Measurements from ENCODE around the gene RTN4RL1.

The RTN4RL1 gene

DNA sequence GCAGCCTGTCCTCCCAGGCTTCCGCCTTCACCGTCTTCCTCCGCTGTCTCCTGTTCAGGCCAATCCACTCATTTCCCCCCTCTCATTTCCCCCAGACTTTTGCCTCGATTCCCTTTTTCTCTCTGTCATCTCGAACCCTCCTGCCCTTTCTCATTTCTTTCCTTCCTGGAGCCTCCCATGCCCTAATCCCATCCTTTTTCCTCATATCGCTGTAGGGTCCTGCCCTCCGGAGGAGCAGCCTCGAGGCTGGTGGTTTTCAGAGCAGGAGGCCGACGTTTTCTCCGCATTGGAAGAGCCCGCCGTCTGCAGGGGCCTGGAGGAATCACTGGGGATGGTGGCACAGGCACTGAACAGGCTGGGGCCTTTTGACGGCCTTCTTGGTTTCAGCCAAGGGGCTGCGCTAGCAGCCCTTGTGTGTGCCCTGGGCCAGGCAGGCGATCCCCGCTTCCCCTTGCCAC is 17.3 kb upstream of the RTN4RL1 start:
- peak overlapping the region; percentile 88 for H3K9ac ChIP-seq (ENCODE audit: low read length)
- H3K9me3 ChIP-seq (ENCODE audit: control insufficient read depth, insufficient read depth, low read depth, low read length) = no peaks in the 10 kb centered on the region
- H3K4me1 ChIP-seq (ENCODE audit: control insufficient read depth, insufficient read depth, low read length) = peaks cover 12% of the 10 kb centered on the region
- peak overlapping the region; percentile 76 for H3K27ac ChIP-seq (ENCODE audit: low read depth, low read length)
- peaks cover 12% of the 10 kb centered on the region for H3K27me3 ChIP-seq (ENCODE audit: control insufficient read depth, insufficient read depth, low read length)
- peak overlapping the region; percentile 82 for H3K4me3 ChIP-seq (ENCODE audit: low read depth, low read length)
- peaks cover 20% of the 10 kb centered on the region for H3K36me3 ChIP-seq (ENCODE audit: control insufficient read depth, insufficient read depth, low read length)

DNA sequence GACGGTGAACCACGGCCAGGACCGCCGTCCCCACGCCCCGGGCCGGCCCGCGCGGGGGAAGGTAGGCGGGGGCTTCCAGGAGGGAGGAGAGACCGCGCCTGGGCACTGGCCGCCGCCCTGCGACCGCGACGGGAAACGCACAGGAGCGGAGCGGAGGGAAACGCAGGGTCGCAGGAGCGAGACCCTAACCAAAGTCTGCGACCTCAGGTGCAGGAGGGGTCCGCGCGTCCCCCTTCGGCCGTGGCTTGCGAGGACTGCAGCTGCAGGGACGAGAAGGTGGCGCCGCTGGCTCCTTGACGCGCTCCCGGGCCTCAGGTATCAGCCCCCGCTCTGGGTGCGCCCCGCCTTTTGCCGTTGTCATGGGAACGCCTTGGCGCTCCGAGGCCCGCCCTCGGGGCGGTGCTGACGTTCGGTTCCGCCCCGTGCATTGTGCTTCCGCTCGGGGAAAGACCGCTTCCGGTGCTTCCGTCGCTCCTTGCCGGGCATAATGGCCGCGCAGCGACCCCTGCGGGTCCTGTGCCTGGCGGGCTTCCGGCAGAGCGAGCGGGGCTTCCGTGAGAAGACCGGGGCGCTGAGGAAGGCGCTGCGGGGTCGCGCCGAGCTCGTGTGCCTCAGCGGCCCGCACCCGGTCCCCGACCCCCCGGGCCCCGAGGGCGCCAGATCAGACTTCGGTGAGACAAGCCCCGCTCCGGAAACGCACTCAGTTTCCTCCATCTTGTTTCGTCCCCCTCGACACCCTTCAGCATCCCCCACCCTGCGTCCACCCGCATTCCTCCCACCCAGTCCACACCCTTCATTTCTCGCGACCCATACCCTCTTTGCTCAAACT is 16.6 kb upstream of the RTN4RL1 start, which contains the start of gene OVCA2:
TSS of gene OVCA2 (plus strand) at position 462 of the 829 bp plus-strand sequence. CDS start at position 488, 26 bp downstream.
- Histone ChIP-seq H3K36me3 (ENCODE audit: control insufficient read depth, insufficient read depth, low read length) (peaks cover 27% of the 10 kb centered on the region), H3K27ac (ENCODE audit: low read depth, low read length) (peak within 1 kb of the TSS; percentile 76), H3K27me3 (ENCODE audit: control insufficient read depth, insufficient read depth, low read length) (peaks cover 8% of the 10 kb centered on the region), H3K4me3 (ENCODE audit: low read depth, low read length) (peak within 1 kb of the TSS; percentile 82), H3K9me3 (ENCODE audit: control insufficient read depth, insufficient read depth, low read depth, low read length) (no peaks in the 10 kb centered on the region), H3K9ac (ENCODE audit: low read length) (peak within 1 kb of the TSS; percentile 88), H3K4me1 (ENCODE audit: control insufficient read depth, insufficient read depth, low read length) (peaks cover 12% of the 10 kb centered on the region)

DNA sequence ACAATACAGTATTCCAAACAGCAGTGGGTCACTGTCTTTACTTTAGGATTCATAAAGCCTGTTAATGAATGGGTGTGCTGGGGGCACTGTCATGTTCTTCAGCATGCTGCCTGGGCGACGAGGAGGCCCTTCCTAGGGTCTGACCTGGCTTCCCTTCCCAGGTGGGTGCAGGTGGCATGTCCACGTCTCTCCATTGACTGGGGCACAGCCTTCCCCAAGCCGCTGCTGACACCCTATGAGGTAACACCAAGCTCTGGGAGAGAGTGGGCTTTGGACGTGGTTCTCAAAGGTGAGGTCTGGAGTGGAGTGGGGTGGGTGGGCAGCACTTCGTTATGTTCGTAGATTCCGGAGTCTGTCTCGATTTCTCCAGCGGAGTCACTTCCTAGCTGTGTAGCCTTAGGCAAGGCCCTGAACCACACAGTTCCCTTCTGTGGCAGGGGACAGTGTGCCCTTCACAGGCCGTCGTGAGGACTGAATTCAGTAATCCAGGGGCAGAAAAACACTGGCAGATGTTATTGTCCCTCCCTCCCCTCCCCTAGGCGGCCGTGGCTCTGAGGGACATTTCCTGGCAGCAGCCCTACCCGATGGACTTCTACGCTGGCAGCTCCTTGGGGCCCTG is 15.9 kb upstream of the RTN4RL1 start:
- H3K9ac ChIP-seq (ENCODE audit: low read length) = peak overlapping the region; percentile 58

DNA sequence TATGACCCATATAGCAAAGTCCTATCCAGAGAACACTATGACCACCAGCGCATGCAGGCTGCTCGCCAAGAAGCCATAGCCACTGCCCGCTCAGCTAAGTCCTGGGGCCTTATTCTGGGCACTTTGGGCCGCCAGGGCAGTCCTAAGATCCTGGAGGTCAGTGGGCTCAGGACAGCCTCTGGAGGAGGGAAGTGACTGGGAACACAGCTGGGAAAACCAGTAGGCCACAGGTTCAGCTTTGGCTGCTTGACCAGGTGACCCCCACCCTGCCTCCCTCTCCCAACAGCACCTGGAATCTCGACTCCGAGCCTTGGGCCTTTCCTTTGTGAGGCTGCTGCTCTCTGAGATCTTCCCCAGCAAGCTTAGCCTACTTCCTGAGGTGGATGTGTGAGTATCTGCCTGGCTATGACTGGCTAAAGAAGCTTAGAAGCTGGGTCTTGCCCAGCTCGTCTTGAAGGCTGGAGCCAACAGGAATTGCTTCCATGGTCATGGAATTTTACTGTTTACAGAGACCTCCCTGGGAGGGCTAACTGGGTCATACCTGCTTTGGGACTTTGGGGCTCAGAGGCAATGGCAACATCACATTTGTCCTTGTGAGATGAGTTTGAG is 15.2 kb upstream of the RTN4RL1 start:
- Histone ChIP-seq H3K27ac (ENCODE audit: low read depth, low read length) (no peak overlapping the region), H3K9me3 (ENCODE audit: control insufficient read depth, insufficient read depth, low read depth, low read length) (no peaks in the 10 kb centered on the region), H3K36me3 (ENCODE audit: control insufficient read depth, insufficient read depth, low read length) (peaks cover 36% of the 10 kb centered on the region), H3K9ac (ENCODE audit: low read length) (no peak overlapping the region), H3K4me1 (ENCODE audit: control insufficient read depth, insufficient read depth, low read length) (peaks cover 12% of the 10 kb centered on the region), H3K27me3 (ENCODE audit: control insufficient read depth, insufficient read depth, low read length) (peaks cover under 1% of the 10 kb centered on the region; the same call in 1 of the 2 replicates), H3K4me3 (ENCODE audit: low read depth, low read length) (no peak overlapping the region)

More for the DNA sequence above, 15.9 kb upstream of the RTN4RL1 start:
- Histone ChIP-seq H3K4me3 (ENCODE audit: low read depth, low read length) (peak overlapping the region; percentile 82), H3K27ac (ENCODE audit: low read depth, low read length) (no peak overlapping the region), H3K9me3 (ENCODE audit: control insufficient read depth, insufficient read depth, low read depth, low read length) (no peaks in the 10 kb centered on the region), H3K4me1 (ENCODE audit: control insufficient read depth, insufficient read depth, low read length) (peaks cover 12% of the 10 kb centered on the region), H3K27me3 (ENCODE audit: control insufficient read depth, insufficient read depth, low read length) (peaks cover 4% of the 10 kb centered on the region), H3K36me3 (ENCODE audit: control insufficient read depth, insufficient read depth, low read length) (peaks cover 33% of the 10 kb centered on the region)

DNA sequence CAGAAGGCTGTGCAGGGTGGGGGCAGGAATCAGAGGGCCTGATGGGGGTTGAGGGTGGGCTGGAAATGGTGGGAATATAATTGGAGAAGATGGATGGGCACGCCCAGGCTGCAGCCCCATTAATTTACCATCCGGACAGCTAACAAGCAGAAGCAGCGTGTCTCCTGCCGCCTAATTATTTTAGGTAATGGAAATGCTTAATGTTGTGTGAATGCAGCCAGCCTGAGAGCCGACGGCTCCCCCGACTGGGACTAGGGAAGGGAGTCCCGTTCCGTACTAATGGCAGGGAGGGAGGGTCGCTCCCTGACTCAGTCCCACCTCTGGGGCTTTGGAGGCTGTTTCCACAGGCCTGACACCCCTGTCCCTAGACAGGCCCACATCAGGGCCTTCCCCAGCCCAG is 12.0 kb upstream of the RTN4RL1 start:
- no peak overlapping the region for H3K4me3 ChIP-seq (ENCODE audit: low read depth, low read length)
- no peaks in the 10 kb centered on the region for H3K9me3 ChIP-seq (ENCODE audit: control insufficient read depth, insufficient read depth, low read depth, low read length)
- no peak overlapping the region for H3K27ac ChIP-seq (ENCODE audit: low read depth, low read length)
- H3K27me3 ChIP-seq (ENCODE audit: control insufficient read depth, insufficient read depth, low read length) = no peaks in the 10 kb centered on the region
- peaks cover 23% of the 10 kb centered on the region for H3K36me3 ChIP-seq (ENCODE audit: control insufficient read depth, insufficient read depth, low read length)
- no peak overlapping the region for H3K9ac ChIP-seq (ENCODE audit: low read length)
- H3K4me1 ChIP-seq (ENCODE audit: control insufficient read depth, insufficient read depth, low read length) = peaks cover 11% of the 10 kb centered on the region; the same call in 1 of the 2 replicates

DNA sequence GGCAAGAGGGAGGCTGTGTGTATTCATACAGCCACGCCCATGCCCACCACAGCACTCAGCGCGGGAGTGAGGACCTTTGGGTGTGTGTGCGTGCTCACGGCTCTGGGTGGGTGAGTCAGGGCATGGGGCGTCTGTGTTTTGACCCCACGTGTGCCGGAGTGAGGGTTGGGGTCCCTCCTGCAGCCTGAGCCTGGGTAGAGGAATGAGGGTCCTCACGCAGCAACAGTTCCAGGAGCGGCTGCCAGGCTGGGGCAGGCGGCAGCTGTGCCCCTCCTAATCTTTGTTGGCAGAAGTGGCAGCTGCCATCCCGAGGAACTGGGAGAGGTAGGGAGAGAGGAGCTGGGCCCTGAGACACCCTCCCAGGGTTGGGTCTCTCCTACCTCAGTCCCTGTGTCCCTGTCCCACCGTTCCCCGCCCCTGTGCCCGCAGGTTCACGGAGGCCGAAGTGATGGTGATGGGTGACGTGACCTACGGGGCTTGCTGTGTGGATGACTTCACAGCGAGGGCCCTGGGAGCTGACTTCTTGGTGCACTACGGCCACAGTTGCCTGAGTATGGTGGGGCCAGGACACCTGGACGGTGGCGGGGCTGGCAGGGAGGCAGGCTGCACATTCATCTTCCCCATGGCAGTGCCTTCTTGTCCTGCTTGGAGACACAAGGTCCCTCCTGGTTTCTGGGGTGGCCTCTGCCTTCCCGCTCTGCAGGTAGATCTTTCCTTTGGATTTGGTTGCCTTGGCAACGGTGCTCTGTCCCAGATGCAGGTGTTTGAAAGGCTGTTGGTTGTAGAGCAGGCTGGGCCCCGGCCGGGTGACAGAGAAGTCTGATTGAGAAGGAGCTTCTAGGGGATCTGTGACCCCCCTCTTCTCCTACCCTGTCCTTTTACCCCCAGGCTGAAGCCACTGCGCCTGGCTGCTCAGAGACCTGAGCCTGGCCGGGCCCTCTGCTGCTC is 10.7 kb upstream of the RTN4RL1 start:
- Histone ChIP-seq H3K27me3 (ENCODE audit: control insufficient read depth, insufficient read depth, low read length) (no peaks in the 10 kb centered on the region), H3K9me3 (ENCODE audit: control insufficient read depth, insufficient read depth, low read depth, low read length) (no peaks in the 10 kb centered on the region), H3K27ac (ENCODE audit: low read depth, low read length) (no peak overlapping the region), H3K9ac (ENCODE audit: low read length) (no peak overlapping the region), H3K4me1 (ENCODE audit: control insufficient read depth, insufficient read depth, low read length) (peaks cover 8% of the 10 kb centered on the region; the same call in 1 of the 2 replicates), H3K36me3 (ENCODE audit: control insufficient read depth, insufficient read depth, low read length) (peaks cover 23% of the 10 kb centered on the region), H3K4me3 (ENCODE audit: low read depth, low read length) (no peak overlapping the region)

DNA sequence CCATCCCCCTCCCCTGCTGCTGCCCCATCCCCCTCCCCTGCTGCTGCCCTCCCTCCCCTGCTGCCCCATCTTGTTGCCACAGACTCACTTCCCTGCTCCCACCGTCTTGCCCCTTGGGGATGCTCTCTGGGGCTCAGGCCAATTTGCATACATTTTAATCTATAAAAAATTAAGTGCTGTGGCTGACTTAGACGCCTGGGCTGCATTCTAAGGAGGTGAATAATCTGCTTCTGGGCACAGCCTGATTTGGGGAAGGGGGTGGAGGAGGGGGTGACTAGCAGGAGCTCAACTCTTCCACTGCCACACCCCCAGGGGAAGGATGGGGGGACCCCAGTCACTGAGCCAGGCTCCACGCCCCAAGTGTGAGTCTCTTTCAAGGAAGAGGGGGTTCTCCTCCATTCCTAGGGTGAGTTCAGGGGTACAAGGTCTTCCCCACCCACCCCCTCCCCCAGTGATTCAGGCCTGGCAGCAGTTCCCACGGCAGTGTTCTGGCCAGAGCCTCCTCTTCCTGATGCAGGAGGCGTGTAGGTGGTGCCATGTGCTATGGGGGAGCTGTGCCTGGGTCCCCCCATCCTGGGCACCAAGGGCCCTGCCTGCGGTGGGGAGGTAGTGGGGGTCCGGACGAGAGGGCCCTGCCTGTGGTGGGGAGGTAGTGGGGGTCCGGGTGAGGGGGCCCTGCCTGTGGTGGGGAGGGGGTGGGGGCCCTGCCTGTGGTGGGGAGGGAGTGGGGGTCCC is 9.8 kb upstream of the RTN4RL1 start:
- no peaks in the 10 kb centered on the region for H3K9me3 ChIP-seq (ENCODE audit: control insufficient read depth, insufficient read depth, low read depth, low read length)
- no peak overlapping the region for H3K4me3 ChIP-seq (ENCODE audit: low read depth, low read length)
- H3K4me1 ChIP-seq (ENCODE audit: control insufficient read depth, insufficient read depth, low read length) = peaks cover 9% of the 10 kb centered on the region; the same call in 1 of the 2 replicates
- peaks cover 20% of the 10 kb centered on the region for H3K36me3 ChIP-seq (ENCODE audit: control insufficient read depth, insufficient read depth, low read length)
- H3K27ac ChIP-seq (ENCODE audit: low read depth, low read length) = no peak overlapping the region
- no peak overlapping the region for H3K9ac ChIP-seq (ENCODE audit: low read length)
- no peaks in the 10 kb centered on the region for H3K27me3 ChIP-seq (ENCODE audit: control insufficient read depth, insufficient read depth, low read length)

DNA sequence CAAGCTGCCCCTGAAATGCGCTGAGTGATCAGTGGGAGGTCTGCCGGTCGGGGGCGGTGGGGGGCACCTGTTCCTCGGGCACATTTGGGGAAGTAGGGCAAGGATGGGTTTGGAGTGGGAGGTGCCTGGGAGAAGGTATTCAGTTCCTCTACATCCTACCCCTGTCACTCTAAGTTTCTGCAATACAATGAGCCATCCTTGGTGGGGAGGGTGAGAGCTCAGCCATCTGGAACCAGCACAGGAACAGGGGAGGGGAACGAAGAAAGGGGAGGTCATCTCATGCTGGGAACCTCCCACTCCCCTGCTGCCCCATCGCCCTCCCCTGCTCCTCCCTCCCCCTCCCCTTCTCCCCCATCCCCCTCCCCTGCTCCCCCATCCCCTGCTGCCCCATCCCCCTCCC is 9.0 kb upstream of the RTN4RL1 start:
- Histone ChIP-seq H3K4me3 (ENCODE audit: low read depth, low read length) (no peak overlapping the region), H3K9ac (ENCODE audit: low read length) (no peak overlapping the region), H3K36me3 (ENCODE audit: control insufficient read depth, insufficient read depth, low read length) (peaks cover 17% of the 10 kb centered on the region), H3K4me1 (ENCODE audit: control insufficient read depth, insufficient read depth, low read length) (peaks cover 9% of the 10 kb centered on the region; the same call in 1 of the 2 replicates), H3K27ac (ENCODE audit: low read depth, low read length) (no peak overlapping the region), H3K27me3 (ENCODE audit: control insufficient read depth, insufficient read depth, low read length) (peaks cover 6% of the 10 kb centered on the region), H3K9me3 (ENCODE audit: control insufficient read depth, insufficient read depth, low read depth, low read length) (no peaks in the 10 kb centered on the region)

DNA sequence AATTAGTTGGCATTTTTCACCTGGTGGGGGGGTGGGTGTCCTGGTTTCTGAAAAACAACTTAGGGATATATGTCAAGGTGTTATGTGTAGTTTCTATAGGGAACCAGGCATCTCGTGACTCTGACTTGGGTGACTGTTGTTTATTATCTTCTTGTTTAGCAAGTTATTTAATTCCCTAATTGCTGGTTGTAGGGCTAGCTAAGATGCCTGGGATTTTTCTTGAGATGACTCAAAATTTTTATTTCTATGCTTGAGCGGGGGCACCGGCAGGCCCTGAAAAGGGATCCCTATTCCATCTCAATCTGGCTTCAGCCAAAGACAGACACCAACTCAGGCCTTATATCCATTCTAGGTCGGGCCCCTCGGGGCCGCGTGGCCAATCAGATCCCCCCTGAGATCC is 8.0 kb upstream of the RTN4RL1 start:
- Histone ChIP-seq H3K4me3 (ENCODE audit: low read depth, low read length) (no peak overlapping the region), H3K36me3 (ENCODE audit: control insufficient read depth, insufficient read depth, low read length) (peaks cover 17% of the 10 kb centered on the region), H3K9me3 (ENCODE audit: control insufficient read depth, insufficient read depth, low read depth, low read length) (no peaks in the 10 kb centered on the region), H3K27ac (ENCODE audit: low read depth, low read length) (no peak overlapping the region), H3K27me3 (ENCODE audit: control insufficient read depth, insufficient read depth, low read length) (peaks cover 16% of the 10 kb centered on the region), H3K9ac (ENCODE audit: low read length) (no peak overlapping the region), H3K4me1 (ENCODE audit: control insufficient read depth, insufficient read depth, low read length) (peaks cover 9% of the 10 kb centered on the region; the same call in 1 of the 2 replicates)

DNA sequence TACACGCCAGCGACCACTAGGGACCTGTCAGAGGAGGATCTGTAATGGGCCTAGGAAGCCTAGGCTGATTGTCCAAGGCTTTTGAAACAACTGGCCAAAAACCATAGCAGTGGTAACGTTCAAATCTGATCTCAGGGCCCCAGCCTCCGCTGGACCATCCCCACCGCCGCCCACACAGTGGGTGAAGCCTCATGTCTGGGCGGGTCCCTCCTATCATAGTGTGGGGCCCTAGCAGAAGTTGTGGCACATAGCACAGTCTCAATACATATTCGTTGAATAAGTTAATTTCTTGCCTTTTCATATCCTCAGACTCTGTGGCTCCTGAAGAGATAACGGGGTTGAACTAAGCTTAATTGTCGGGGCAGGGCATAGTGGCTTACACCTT is 5.6 kb upstream of the RTN4RL1 start:
- H3K4me1 ChIP-seq (ENCODE audit: control insufficient read depth, insufficient read depth, low read length) = peaks cover 9% of the 10 kb centered on the region; the same call in 1 of the 2 replicates
- no peak overlapping the region for H3K9ac ChIP-seq (ENCODE audit: low read length)
- H3K27me3 ChIP-seq (ENCODE audit: control insufficient read depth, insufficient read depth, low read length) = peaks cover 40% of the 10 kb centered on the region
- H3K4me3 ChIP-seq (ENCODE audit: low read depth, low read length) = peak overlapping the region; percentile 94
- no peaks in the 10 kb centered on the region for H3K9me3 ChIP-seq (ENCODE audit: control insufficient read depth, insufficient read depth, low read depth, low read length)
- peaks cover under 1% of the 10 kb centered on the region; the same call in 1 of the 2 replicates for H3K36me3 ChIP-seq (ENCODE audit: control insufficient read depth, insufficient read depth, low read length)
- no peak overlapping the region for H3K27ac ChIP-seq (ENCODE audit: low read depth, low read length)
